ENCODE results near the gene CFAP97D2. TPM values are rescaled to one million over a fixed set of nuclear protein-coding genes. Genes with fewer than 3 reads are reported as not detected.
"Not testable (repeated sequence)": the region's sequence is repeated elsewhere in the genome, so short reads cannot be mapped to it uniquely, and the experiment has no call there.

The CFAP97D2 gene
- total RNA-seq, 5 donors from 2014 or later (not counting 1 experiment from before 2014, with no cell fraction given) = 0.92 to 4.5 (median 2.6) TPM

DNA sequence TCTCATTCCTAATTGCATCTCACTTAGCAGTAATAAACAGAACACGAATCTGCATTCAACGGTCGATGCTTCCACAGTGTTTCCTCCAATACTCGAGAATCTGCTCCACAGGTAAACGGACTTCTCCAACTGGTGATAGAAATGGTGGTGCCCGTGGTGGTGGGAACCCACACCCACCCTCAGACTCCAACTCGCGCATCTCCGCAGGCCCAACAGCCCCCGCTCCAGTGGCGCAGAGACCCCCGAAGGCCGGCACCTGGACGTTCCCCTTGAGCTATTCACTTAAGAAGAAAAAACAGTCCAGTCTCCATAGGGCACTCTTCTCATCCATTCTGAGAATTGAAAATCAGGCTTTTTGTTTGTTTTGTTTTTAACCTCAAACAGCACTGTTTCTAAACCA, 32.9 kb upstream of the CFAP97D2 start:
- ATAC-seq (replicated peaks in 1 of 4) (no peak), DNase-seq (peak in 2 of 35 experiments; percentile 3)
- WGBS (ENCODE audit: insufficient coverage) = 100% methylated on average over 2 of the region's 14 CpGs
- POLR2A ChIA-PET = no interaction called here
- Mint-ChIP-seq H3K27me3 (no peaks in the 10 kb centered on the region), H3K4me1 (peaks cover 34 to 63% (median 63%) of the 10 kb centered on the region in 3 donors), H3K36me3 (peaks cover 4% of the 10 kb centered on the region), H3K27ac (no peak overlapping the region), H3K9me3 (no peaks in the 10 kb centered on the region), H3K4me3 (peak overlapping the region in 1 of 3 donors; percentile 21)
- Histone ChIP-seq H3K4me1 (ENCODE audit: control insufficient read depth in 1 of 2, extremely low read depth in 1 of 2, insufficient read depth in 2 of 2, low read length in 2 of 2) (peaks cover 82 to 98% of the 10 kb centered on the region in 2 experiments), H3K4me3 (ENCODE audit: control insufficient read depth in 1 of 2, extremely low read depth in 1 of 2, low read length in 1 of 2) (peak overlapping the region in 1 of 2 donors; percentile 11), H3K36me3 (ENCODE audit: control insufficient read depth in 2 of 2, extremely low read depth in 1 of 2, insufficient read depth in 1 of 2, low read length in 1 of 2) (no peaks in the 10 kb centered on the region), H3K27me3 (replicated peaks in 1 of 2; ENCODE audit: control insufficient read depth in 2 of 2, extremely low read depth in 1 of 2, insufficient read depth in 2 of 2, low read length in 1 of 2) (no peaks in the 10 kb centered on the region), H3K27ac (ENCODE audit: low read length) (peak overlapping the region; percentile 86), H3K9me3 (no peaks in the 10 kb centered on the region)
- CTCF ChIA-PET = no interaction called here

GRCh38 chr13:114146629-114147028, 32.4 kb upstream of the CFAP97D2 start:
- peak in 2 of 35 experiments; percentile 2 to 27 for DNase-seq
- CTCF ChIA-PET = interaction anchor here in 1 of 2 donors (0.5 kb wide), 1 partner anchor 29 kb away, joined by 3 read pairs; no protein-coding TSS in a partner anchor
- H3K4me1 Mint-ChIP-seq = peaks cover 39 to 68% (median 68%) of the 10 kb centered on the region in 3 donors

GRCh38 chr13:114147803-114148520, 31.1 kb upstream of the CFAP97D2 start:
- Mint-ChIP-seq H3K36me3 (peaks cover 4% of the 10 kb centered on the region), H3K9me3 (no peaks in the 10 kb centered on the region), H3K27me3 (no peaks in the 10 kb centered on the region), H3K4me1 (peaks cover 52 to 80% (median 80%) of the 10 kb centered on the region in 3 donors), H3K4me3 (peak overlapping the region; percentile 55 to 86 (median 61)), H3K27ac (peak overlapping the region; percentile 99)
- DNase-seq (peak in 2 of 35 experiments; percentile 11 to 12), ATAC-seq (replicated peaks in 1 of 4) (peak; percentile 8 to 44 (median 22))
- POLR2A ChIA-PET = interaction anchor here (0.7 to 1.4 kb wide), 6 partner anchors 8 to 78 kb away, joined by 3 to 10 read pairs (median 4); no protein-coding TSS in a partner anchor
- H3K4me1 ChIP-seq (ENCODE audit: control insufficient read depth in 1 of 2, extremely low read depth in 1 of 2, insufficient read depth in 2 of 2, low read length in 2 of 2) = peaks cover 64 to 98% of the 10 kb centered on the region in 2 experiments
- no peaks in the 10 kb centered on the region for H3K36me3 ChIP-seq (ENCODE audit: control insufficient read depth in 2 of 2, extremely low read depth in 1 of 2, insufficient read depth in 1 of 2, low read length in 1 of 2)
- H3K9me3 ChIP-seq = no peaks in the 10 kb centered on the region
- CTCF ChIA-PET = interaction anchor here in 1 of 2 donors (1.1 to 1.5 kb wide), 5 partner anchors 8 to 78 kb away, joined by 3 to 10 read pairs (median 5); no protein-coding TSS in a partner anchor
- peak overlapping the region in 1 of 2 donors; percentile 1 for H3K4me3 ChIP-seq (ENCODE audit: control insufficient read depth in 1 of 2, extremely low read depth in 1 of 2, low read length in 1 of 2)
- peak overlapping the region; percentile 96 for H3K27ac ChIP-seq (ENCODE audit: low read length)
- WGBS (ENCODE audit: insufficient coverage) = 19% methylated on average over 5 of the region's 22 CpGs
- H3K27me3 ChIP-seq (replicated peaks in 1 of 2; ENCODE audit: control insufficient read depth in 2 of 2, extremely low read depth in 1 of 2, insufficient read depth in 2 of 2, low read length in 1 of 2) = no peaks in the 10 kb centered on the region

More at GRCh38 chr13:114146629-114147028, 32.4 kb upstream of the CFAP97D2 start:
- H3K4me3 Mint-ChIP-seq = peak overlapping the region in 2 of 3 donors; percentile 4 to 21
- Histone ChIP-seq H3K4me1 (ENCODE audit: control insufficient read depth in 1 of 2, extremely low read depth in 1 of 2, insufficient read depth in 2 of 2, low read length in 2 of 2) (peaks cover 78 to 98% of the 10 kb centered on the region in 2 experiments), H3K4me3 (ENCODE audit: control insufficient read depth in 1 of 2, extremely low read depth in 1 of 2, low read length in 1 of 2) (peak overlapping the region in 1 of 2 donors; percentile 11), H3K27ac (ENCODE audit: low read length) (peak overlapping the region; percentile 86), H3K27me3 (replicated peaks in 1 of 2; ENCODE audit: control insufficient read depth in 2 of 2, extremely low read depth in 1 of 2, insufficient read depth in 2 of 2, low read length in 1 of 2) (no peaks in the 10 kb centered on the region), H3K36me3 (ENCODE audit: control insufficient read depth in 2 of 2, extremely low read depth in 1 of 2, insufficient read depth in 1 of 2, low read length in 1 of 2) (no peaks in the 10 kb centered on the region), H3K9me3 (no peaks in the 10 kb centered on the region)
- H3K27ac Mint-ChIP-seq = no peak overlapping the region
- ATAC-seq (replicated peaks in 1 of 4) = no peak
- POLR2A ChIA-PET = no interaction called here
- WGBS (ENCODE audit: insufficient coverage) = 84% methylated on average over 7 of the region's 10 CpGs
- no peaks in the 10 kb centered on the region for H3K9me3 Mint-ChIP-seq
- no peaks in the 10 kb centered on the region for H3K27me3 Mint-ChIP-seq
- H3K36me3 Mint-ChIP-seq = peaks cover 4% of the 10 kb centered on the region

DNA sequence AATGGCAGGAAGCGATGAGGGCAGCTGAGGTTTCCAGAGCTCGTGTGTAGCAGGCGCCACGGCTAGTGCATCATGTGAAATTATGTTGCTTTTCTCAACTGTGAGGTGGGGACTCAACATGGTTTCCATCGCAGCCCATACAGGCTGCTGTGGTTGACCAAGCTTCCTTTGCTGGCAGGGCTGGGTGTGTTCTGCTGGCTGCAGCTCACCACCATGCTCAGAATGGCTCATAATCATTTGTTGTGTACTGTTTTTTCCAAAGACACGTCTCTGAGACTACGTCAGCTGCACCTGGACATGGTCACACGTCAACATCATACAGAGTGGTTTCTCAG, 30.6 kb upstream of the CFAP97D2 start:
- Mint-ChIP-seq H3K27ac (peak overlapping the region; percentile 99), H3K9me3 (peaks cover 0 to 2% (median under 1%) of the 10 kb centered on the region in 3 donors), H3K4me1 (peaks cover 57 to 86% (median 85%) of the 10 kb centered on the region in 3 donors), H3K4me3 (peak overlapping the region; percentile 55 to 86 (median 61)), H3K36me3 (peaks cover 4% of the 10 kb centered on the region), H3K27me3 (no peaks in the 10 kb centered on the region)
- ChIA-PET POLR2A (interaction anchor here (0.8 to 1.4 kb wide), 5 partner anchors 9 to 78 kb away, joined by 3 to 10 read pairs (median 4); no protein-coding TSS in a partner anchor), CTCF (interaction anchor here in 1 of 2 donors (1.1 to 1.5 kb wide), 5 partner anchors 9 to 78 kb away, joined by 3 to 10 read pairs (median 5); no protein-coding TSS in a partner anchor)
- H3K36me3 ChIP-seq (ENCODE audit: control insufficient read depth in 2 of 2, extremely low read depth in 1 of 2, insufficient read depth in 1 of 2, low read length in 1 of 2) = no peaks in the 10 kb centered on the region
- DNase-seq (peak; percentile 61 to 98 (median 89)), ATAC-seq (replicated peaks in 1 of 4) (peak; percentile 92 to 95 (median 93))
- no peaks in the 10 kb centered on the region for H3K9me3 ChIP-seq
- H3K4me3 ChIP-seq (ENCODE audit: control insufficient read depth in 1 of 2, extremely low read depth in 1 of 2, low read length in 1 of 2) = peak overlapping the region in 1 of 2 donors; percentile 1
- no peaks in the 10 kb centered on the region for H3K27me3 ChIP-seq (replicated peaks in 1 of 2; ENCODE audit: control insufficient read depth in 2 of 2, extremely low read depth in 1 of 2, insufficient read depth in 2 of 2, low read length in 1 of 2)
- 0% methylated on average over 2 of the region's 8 CpGs for WGBS (ENCODE audit: insufficient coverage)
- peaks cover 59 to 97% of the 10 kb centered on the region in 2 experiments for H3K4me1 ChIP-seq (ENCODE audit: control insufficient read depth in 1 of 2, extremely low read depth in 1 of 2, insufficient read depth in 2 of 2, low read length in 2 of 2)
- peak overlapping the region; percentile 96 for H3K27ac ChIP-seq (ENCODE audit: low read length)

- 80% methylated on average over 12 of the region's 19 CpGs for WGBS (ENCODE audit: insufficient coverage)
- H3K27me3 ChIP-seq (replicated peaks in 1 of 2; ENCODE audit: control insufficient read depth in 2 of 2, extremely low read depth in 1 of 2, insufficient read depth in 2 of 2, low read length in 1 of 2); ATAC-seq (replicated peaks in 1 of 4); H3K36me3 ChIP-seq (ENCODE audit: control insufficient read depth in 2 of 2, extremely low read depth in 1 of 2, insufficient read depth in 1 of 2, low read length in 1 of 2); H3K27me3 Mint-ChIP-seq; H3K9me3 ChIP-seq; H3K9me3 Mint-ChIP-seq; H3K36me3 Mint-ChIP-seq; H3K4me3 ChIP-seq (ENCODE audit: control insufficient read depth in 1 of 2, extremely low read depth in 1 of 2, low read length in 1 of 2): not testable (repeated sequence)
- Histone ChIP-seq H3K4me1 (ENCODE audit: control insufficient read depth in 1 of 2, extremely low read depth in 1 of 2, insufficient read depth in 2 of 2, low read length in 2 of 2) (peaks cover 55 to 97% of the 10 kb centered on the region in 2 experiments), H3K27ac (ENCODE audit: low read length) (peak overlapping the region; percentile 96)
- CTCF ChIA-PET = interaction anchor here in 1 of 2 donors (1.1 to 1.5 kb wide), 5 partner anchors 9 to 78 kb away, joined by 3 to 10 read pairs (median 5); no protein-coding TSS in a partner anchor
- H3K4me3 Mint-ChIP-seq = peak overlapping the region; percentile 55 to 86 (median 61)
- peaks cover 61 to 90% (median 89%) of the 10 kb centered on the region in 3 donors for H3K4me1 Mint-ChIP-seq
- POLR2A ChIA-PET = interaction anchor here in 1 of 2 donors (1.0 to 1.4 kb wide), 4 partner anchors 9 to 77 kb away, joined by 3 to 10 read pairs (median 4); no protein-coding TSS in a partner anchor
- peak in 1 of 35 experiments; percentile 10 for DNase-seq
- H3K27ac Mint-ChIP-seq = peak overlapping the region; percentile 99
Measured at GRCh38 chr13:114148886-114149285, 30.2 kb upstream of the CFAP97D2 start.

Measured in T-cell (primary cell).